Sciatic nerve (tissue), 2 donors: ENCODE measurements around the gene CCR1. TPM values are rescaled to one million over a fixed set of nuclear protein-coding genes. Genes with fewer than 3 reads are reported as not detected.
A peak's percentile ranks its signal among the peaks of the same experiment; 100 is the strongest.
"Not testable (repeated sequence)": the region's sequence is repeated elsewhere in the genome, so short reads cannot be mapped to it uniquely, and the experiment has no call there.

Experiments
- ATAC-seq: fragments of 200-7000 bp; cut with Tn5 transposase; one replicate; pipeline ENCODE4 v1.9.1; 2020; ENCODE audit warnings: mild to moderate bottlenecking, moderate library complexity
- DNase-seq: peaks from one replicate; pipeline ENCODE4 v3.0.0-alpha.2; 2020; ENCODE audit warnings: low spot score
- intact Hi-C: fragments of 100-400 bp; cut with DNase I; formaldehyde crosslinking; loops from one replicate; pipeline ENCODE4 v1.14.2; 2022
- total RNA-seq: library from RNA; stranded (reverse); fragmentation: NEBNext Ultra II Directional; extraction: Animal tissue kit (Norgen Biotek cat#: 25700); gene quantifications from one replicate; pipeline ENCODE4 v1.2.1, GENCODE V29; 2021
- donor health status: DM: no; HTN: no; CAD: no.
- donor health status: DM: no; HTN: no; CAD: no.

Gene CCR1
- total RNA-seq, 1 donor from 2014 or later, result 16.5 TPM

GRCh38 chr3:46187341-46187700 lies 20.8 kb downstream of the CCR1 start:
- intact Hi-C loops, result no loop called here
- no peak for DNase-seq
- no peak for ATAC-seq

- DNase-seq (no peak), ATAC-seq (no peak)
- intact Hi-C loops, result no loop called here
These were observed 21.4 kb downstream of the CCR1 start for GRCh38 chr3:46186471-46187340.

- DNase-seq (no peak), ATAC-seq (no peak)
- intact Hi-C loops, result no loop called here
These were observed 23.6 kb downstream of the CCR1 start for GRCh38 chr3:46184469-46184868.

- DNase-seq (no peak), ATAC-seq (peak; percentile 45)
- intact Hi-C loops, result no loop called here
These were observed 24.8 kb downstream of the CCR1 start for GRCh38 chr3:46183330-46183729.

- intact Hi-C loops, result no loop called here
- ATAC-seq, result no peak
- no peak for DNase-seq
These were observed 39.3 kb downstream of the CCR1 start for GRCh38 chr3:46168583-46169345.

GRCh38 chr3:46163556-46164041 lies 44.5 kb downstream of the CCR1 start:
- no peak for DNase-seq
- intact Hi-C loops, result no loop called here
- ATAC-seq, result no peak

- intact Hi-C loops, result no loop called here
- ATAC-seq, result no peak
- no peak for DNase-seq
These were observed 45.0 kb downstream of the CCR1 start for GRCh38 chr3:46162975-46163555.

GRCh38 chr3:46157685-46158084 lies 50.4 kb downstream of the CCR1 start:
- ATAC-seq, intact Hi-C loops, DNase-seq: not testable (repeated sequence)

GRCh38 chr3:46154311-46154710 lies 53.8 kb downstream of the CCR1 start:
- ATAC-seq (no peak), DNase-seq (no peak)
- intact Hi-C loops, result no loop called here

Other genes starting within 250 kb of the CCR1 start
- 60.6 TPM for gene FYCO1, start 212.5 kb downstream of the CCR1 start, total RNA-seq
- gene XCR1, start 180.8 kb downstream of the CCR1 start, total RNA-seq, result 0.27 TPM
- gene CCR3, start 34.1 kb upstream of the CCR1 start, total RNA-seq, result not detected
- 3.7 TPM for gene CCR2, start 145.8 kb upstream of the CCR1 start, total RNA-seq
- gene CCR5, start 162.6 kb upstream of the CCR1 start, total RNA-seq, result 3.6 TPM
- gene CCRL2, start 198.9 kb upstream of the CCR1 start, total RNA-seq, result 4.7 TPM